Keratinocyte (primary cell): ENCODE results near the gene SP110. TPM values are rescaled to one million over a fixed set of nuclear protein-coding genes. Genes with fewer than 3 reads are reported as not detected.

Experiments used
- DNase-seq: peaks from one replicate; pipeline ENCODE4 v3.0.0-alpha.2; 2011; ENCODE audit warnings: low read depth, missing footprints, low spot score
- FAIRE-seq: peaks from 2 replicates; lab custom pipeline; 2011; peaks lifted over from hg19 to GRCh38; lab: Jason Lieb, UNC
- H2AFZ ChIP-seq: 2 replicates; pipeline ENCODE4 v1.6.0; 2012; ENCODE audit warnings: low read length, control low read depth, inconsistent platforms; ENCODE audit not compliant: control insufficient read depth
- H3K27ac ChIP-seq: 2 replicates; pipeline ENCODE4 v1.5.1; 2011; ENCODE audit warnings: low read length; ENCODE audit not compliant: control insufficient read depth, insufficient read depth
- H3K27me3 ChIP-seq: 3 replicates; pipeline ENCODE4 v1.6.0; 2011; ENCODE audit warnings: low read length; ENCODE audit not compliant: control insufficient read depth, insufficient read depth; ENCODE audit errors: extremely low read depth
- H3K36me3 ChIP-seq, 2 experiments: 2 replicates in 1 of 2; 3 replicates in 1 of 2; pipeline ENCODE4 v1.5.1; 2011; ENCODE audit warnings: low read length in 2 of 2, mild to moderate bottlenecking in 1 of 2; ENCODE audit not compliant: control insufficient read depth in 2 of 2, insufficient read depth in 2 of 2; ENCODE audit errors: extremely low read depth in 1 of 2
- H3K4me1 ChIP-seq: 3 replicates; pipeline ENCODE4 v1.5.1; 2011; ENCODE audit warnings: low read length; ENCODE audit not compliant: control insufficient read depth, insufficient read depth; ENCODE audit errors: extremely low read depth
- H3K4me2 ChIP-seq: 3 replicates; pipeline ENCODE4 v1.6.0; 2011; ENCODE audit warnings: low read depth, low read length; ENCODE audit not compliant: control insufficient read depth, insufficient read depth; ENCODE audit errors: extremely low read depth
- H3K4me3 ChIP-seq, 3 experiments: fragments of 200-600 bp in 1 of 3; sonication (generic) in 1 of 3; 2 replicates in 2 of 3; 3 replicates in 1 of 3; pipeline ENCODE4 v1.5.1; 2011 to 2016; ENCODE audit warnings: low read length in 3 of 3, mild to moderate bottlenecking in 3 of 3, control low read depth in 2 of 3, inconsistent platforms in 1 of 3, low read depth in 1 of 3, mixed read lengths in 1 of 3, mixed run types in 1 of 3, moderate library complexity in 1 of 3; ENCODE audit not compliant: control insufficient read depth in 2 of 3, insufficient read depth in 2 of 3; ENCODE audit errors: extremely low read depth in 1 of 3
- H3K79me2 ChIP-seq: 2 replicates; pipeline ENCODE4 v1.6.0; 2012; ENCODE audit warnings: low read length; ENCODE audit not compliant: control insufficient read depth, insufficient read depth
- H3K9ac ChIP-seq: 3 replicates; pipeline ENCODE4 v1.6.0; 2011; ENCODE audit warnings: low read length; ENCODE audit not compliant: control insufficient read depth, insufficient read depth; ENCODE audit errors: extremely low read depth
- H3K9me1 ChIP-seq: 3 replicates; pipeline ENCODE4 v1.6.0; 2011; ENCODE audit warnings: low read length; ENCODE audit not compliant: control insufficient read depth, insufficient read depth; ENCODE audit errors: extremely low read depth
- H3K9me3 ChIP-seq: 2 replicates; pipeline ENCODE4 v1.5.1; 2012; ENCODE audit warnings: low read depth, low read length; ENCODE audit not compliant: control insufficient read depth
- H4K20me1 ChIP-seq: 3 replicates; pipeline ENCODE4 v1.6.0; 2011; ENCODE audit warnings: low read length; ENCODE audit not compliant: control insufficient read depth, insufficient read depth; ENCODE audit errors: extremely low read depth
- CTCF ChIP-seq, 3 experiments: IDR thresholded peaks in 1 of 3; conservative IDR thresholded peaks in 1 of 3; optimal IDR thresholded peaks in 1 of 3; 2 replicates in 2 of 3; 3 replicates in 1 of 3; pipeline versions ENCODE3 to v1.5.1; 2011; ENCODE audit warnings: low read length in 3 of 3, mild to moderate bottlenecking in 3 of 3, moderate library complexity in 2 of 3, control low read depth in 1 of 3, inconsistent platforms in 1 of 3; ENCODE audit not compliant: insufficient read depth in 2 of 3; ENCODE audit errors: extremely low read depth in 1 of 3
- EZH2 ChIP-seq: IDR thresholded peaks from one replicate; pipeline ENCODE4 v1.6.1; 2012; ENCODE audit warnings: inconsistent platforms, mild to moderate bottlenecking, low read length, moderate library complexity
- dilution Hi-C: fragments of 300-500 bp; cut with MboI; formaldehyde crosslinking; loops from one replicate; pipeline ENCODE4 v1.7.0; 2020; ENCODE audit warnings: low sequenced_read_pairs; ENCODE audit not compliant: extremely low pct_ligation_motif_present
- polyA plus RNA-seq, 5 experiments: library from polyadenylated mRNA; depleted of rRNA in 3 of 5; stranded (reverse) in 3 of 5; stranded (forward) in 1 of 5; unstranded in 1 of 5; fragments of >200 nt; gene quantifications; 1 replicate in 1 of 5; 2 replicates in 3 of 5; 3 replicates in 1 of 5; pipeline versions ENCODE4 v1.2.1 to v1.2.3, GENCODE V29; 2011 to 2012; ENCODE audit warnings: missing spikeins in 2 of 5, low read depth in 1 of 5, low replicate concordance in 1 of 5

SP110 gene
- polyA plus RNA-seq, 1 donor (not counting 4 experiments of a cell fraction or from before 2014, with no cell fraction given): 26.5 TPM

GRCh38 chr2:230205721-230206120, 14.1 kb downstream of the SP110 start:
- peaks cover 6 to 47% of the 10 kb centered on the region in 2 experiments for H3K36me3 ChIP-seq
- no peaks in the 10 kb centered on the region for H3K9me3 ChIP-seq
- no peaks in the 10 kb centered on the region for H3K27me3 ChIP-seq
- FAIRE-seq (no peak), DNase-seq (no peak)
- no peaks in the 10 kb centered on the region for H3K9me1 ChIP-seq
- TF ChIP-seq CTCF (optimal IDR thresholded peaks at IDR 0.05 in 1 of 3, IDR thresholded peaks at IDR 0.05 in 1 of 3, conservative IDR thresholded peaks at IDR 0.05 in 1 of 3; ENCODE audit: extremely low read depth in 1 of 3, insufficient read depth in 2 of 3, low read length in 3 of 3): no peak
- no peak for TF ChIP-seq EZH2
- no peak overlapping the region for H3K4me3 ChIP-seq
- no peak overlapping the region for H3K9ac ChIP-seq
- no peaks in the 10 kb centered on the region for H3K79me2 ChIP-seq
- H3K4me1 ChIP-seq: no peaks in the 10 kb centered on the region
- H2AFZ ChIP-seq: no peak overlapping the region
- no peaks in the 10 kb centered on the region for H4K20me1 ChIP-seq
- dilution Hi-C loops: no loop called here
- H3K27ac ChIP-seq: no peak overlapping the region
- H3K4me2 ChIP-seq: no peak overlapping the region

- H3K27me3 ChIP-seq: no peaks in the 10 kb centered on the region
- no peak overlapping the region for H3K4me2 ChIP-seq
- H3K4me1 ChIP-seq: no peaks in the 10 kb centered on the region
- H3K4me3 ChIP-seq: no peak overlapping the region
- FAIRE-seq (no peak), DNase-seq (no peak)
- no peaks in the 10 kb centered on the region for H4K20me1 ChIP-seq
- no peak overlapping the region for H2AFZ ChIP-seq
- H3K79me2 ChIP-seq: no peaks in the 10 kb centered on the region
- no peak overlapping the region for H3K9ac ChIP-seq
- TF ChIP-seq CTCF (optimal IDR thresholded peaks at IDR 0.05 in 1 of 3, IDR thresholded peaks at IDR 0.05 in 1 of 3, conservative IDR thresholded peaks at IDR 0.05 in 1 of 3; ENCODE audit: extremely low read depth in 1 of 3, insufficient read depth in 2 of 3, low read length in 3 of 3): no peak
- no peak for TF ChIP-seq EZH2
- H3K9me3 ChIP-seq: no peaks in the 10 kb centered on the region
- H3K36me3 ChIP-seq: peaks cover 5 to 44% of the 10 kb centered on the region in 2 experiments
- H3K9me1 ChIP-seq: no peaks in the 10 kb centered on the region
- H3K27ac ChIP-seq: no peak overlapping the region
- dilution Hi-C loops: no loop called here
Measured at GRCh38 chr2:230205034-230205433, 14.8 kb downstream of the SP110 start.
